Neural cell (in vitro differentiated cells): ENCODE data around the gene SOX30.

Experiments
- CTCF ChIP-seq: fragments of 450-650 bp; IDR thresholded peaks from 2 replicates; pipeline ENCODE4 v1.5.1; 2014; ENCODE audit warnings: antibody characterized with exemption, mild to moderate bottlenecking, moderate library complexity; ENCODE audit not compliant: poor library complexity, severe bottlenecking
- POLR2AphosphoS5 ChIP-seq: IDR thresholded peaks from 2 replicates; pipeline ENCODE4 v1.6.1; 2012
- TAF1 ChIP-seq: IDR thresholded peaks from 2 replicates; pipeline ENCODE4 v1.6.1; 2012; ENCODE audit warnings: low read depth

DNA sequence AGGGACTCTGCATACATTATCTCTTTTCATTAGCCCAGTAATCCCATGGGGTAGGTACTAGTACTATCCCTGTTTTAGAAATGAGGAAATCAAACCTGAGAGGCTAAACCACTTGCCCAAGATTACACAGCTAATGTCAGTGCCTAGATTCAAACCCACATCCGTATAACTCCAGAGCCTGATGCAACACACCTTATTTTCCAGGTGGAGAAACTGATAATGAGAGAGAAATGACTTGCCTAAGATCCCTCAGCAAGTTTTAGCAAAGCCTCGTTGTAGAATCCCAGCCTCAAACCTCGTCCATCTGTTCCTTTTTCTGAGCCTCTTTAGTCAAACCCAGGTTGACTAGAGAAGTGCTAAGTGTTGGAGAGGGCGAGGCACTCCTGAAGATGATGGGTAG, 75.6 kb downstream of the SOX30 start:
- TF ChIP-seq CTCF: no peak
- TF ChIP-seq POLR2AphosphoS5: no peak
- TF ChIP-seq TAF1: no peak
